RWPE1 (cell line): ENCODE data around the gene EXTL1.

ENCODE experiments used
- CTCF ChIA-PET: fragments of 350-600 bp; sonication (Branson Sonifier 250); formaldehyde crosslinking; extraction: SDS; loops from one replicate; lab custom pipeline; 2021; lab: Yijun Ruan, JAX
- POLR2A ChIA-PET: fragments of 400-600 bp; formaldehyde crosslinking; extraction: SDS; loops from one replicate; lab custom pipeline; 2020; ENCODE audit warnings: antibody characterized with exemption; ENCODE audit not compliant: low non-redundant PET; lab: Yijun Ruan, JAX
- DNase-seq: peaks from one replicate; pipeline ENCODE4 v3.0.0; 2012; ENCODE audit warnings: low spot score
- H3K27ac ChIP-seq: fragments of 450-650 bp; 2 replicates; pipeline ENCODE4 v1.5.1; 2017
- TF ChIP-seq, protein P1 (sequence below): fragments of 450-650 bp; conservative IDR thresholded peaks from 2 replicates; pipeline ENCODE4 v1.5.1; 2017; ENCODE audit warnings: low read depth, mild to moderate bottlenecking

Gene EXTL1

DNA sequence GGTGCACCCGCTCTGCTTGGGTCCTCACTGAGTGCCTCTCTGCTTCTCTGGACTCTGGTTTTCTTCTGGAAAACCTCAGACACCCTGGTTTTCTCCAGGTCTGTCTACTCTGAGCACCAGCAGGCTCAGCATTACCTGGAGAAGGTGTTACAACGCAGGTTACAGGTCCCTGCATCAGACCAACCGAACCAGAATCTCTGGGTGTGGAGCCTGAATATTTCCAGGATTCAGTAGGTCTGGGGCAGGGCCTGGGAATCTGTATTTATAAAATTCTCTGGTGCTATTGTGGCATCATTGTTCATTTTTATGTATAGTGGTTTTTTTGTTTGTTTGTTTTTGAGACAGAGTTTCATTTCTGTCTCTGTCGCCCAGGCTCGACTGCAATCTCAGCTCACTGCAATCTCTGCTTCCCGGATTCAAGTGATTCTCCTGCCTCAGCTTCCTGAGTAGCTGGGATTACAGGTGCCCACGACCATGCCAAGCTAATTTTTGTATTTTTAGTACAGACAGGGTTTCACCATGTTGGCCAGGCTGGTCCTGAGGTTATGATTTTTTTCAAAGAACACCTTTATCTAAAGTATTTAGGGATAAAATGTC, 25.8 kb downstream of the EXTL1 start:
- TF ChIP-seq, protein P1, sequence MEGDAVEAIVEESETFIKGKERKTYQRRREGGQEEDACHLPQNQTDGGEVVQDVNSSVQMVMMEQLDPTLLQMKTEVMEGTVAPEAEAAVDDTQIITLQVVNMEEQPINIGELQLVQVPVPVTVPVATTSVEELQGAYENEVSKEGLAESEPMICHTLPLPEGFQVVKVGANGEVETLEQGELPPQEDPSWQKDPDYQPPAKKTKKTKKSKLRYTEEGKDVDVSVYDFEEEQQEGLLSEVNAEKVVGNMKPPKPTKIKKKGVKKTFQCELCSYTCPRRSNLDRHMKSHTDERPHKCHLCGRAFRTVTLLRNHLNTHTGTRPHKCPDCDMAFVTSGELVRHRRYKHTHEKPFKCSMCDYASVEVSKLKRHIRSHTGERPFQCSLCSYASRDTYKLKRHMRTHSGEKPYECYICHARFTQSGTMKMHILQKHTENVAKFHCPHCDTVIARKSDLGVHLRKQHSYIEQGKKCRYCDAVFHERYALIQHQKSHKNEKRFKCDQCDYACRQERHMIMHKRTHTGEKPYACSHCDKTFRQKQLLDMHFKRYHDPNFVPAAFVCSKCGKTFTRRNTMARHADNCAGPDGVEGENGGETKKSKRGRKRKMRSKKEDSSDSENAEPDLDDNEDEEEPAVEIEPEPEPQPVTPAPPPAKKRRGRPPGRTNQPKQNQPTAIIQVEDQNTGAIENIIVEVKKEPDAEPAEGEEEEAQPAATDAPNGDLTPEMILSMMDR, result no peak
- no peak for DNase-seq
- ChIA-PET POLR2A (no interaction called here), CTCF (interaction anchor here (0.6 to 0.7 kb wide), 2 partner anchors 31 to 792 kb away, joined by 3 to 4 read pairs; no protein-coding TSS in a partner anchor)
- H3K27ac ChIP-seq, result no peak overlapping the region

DNA sequence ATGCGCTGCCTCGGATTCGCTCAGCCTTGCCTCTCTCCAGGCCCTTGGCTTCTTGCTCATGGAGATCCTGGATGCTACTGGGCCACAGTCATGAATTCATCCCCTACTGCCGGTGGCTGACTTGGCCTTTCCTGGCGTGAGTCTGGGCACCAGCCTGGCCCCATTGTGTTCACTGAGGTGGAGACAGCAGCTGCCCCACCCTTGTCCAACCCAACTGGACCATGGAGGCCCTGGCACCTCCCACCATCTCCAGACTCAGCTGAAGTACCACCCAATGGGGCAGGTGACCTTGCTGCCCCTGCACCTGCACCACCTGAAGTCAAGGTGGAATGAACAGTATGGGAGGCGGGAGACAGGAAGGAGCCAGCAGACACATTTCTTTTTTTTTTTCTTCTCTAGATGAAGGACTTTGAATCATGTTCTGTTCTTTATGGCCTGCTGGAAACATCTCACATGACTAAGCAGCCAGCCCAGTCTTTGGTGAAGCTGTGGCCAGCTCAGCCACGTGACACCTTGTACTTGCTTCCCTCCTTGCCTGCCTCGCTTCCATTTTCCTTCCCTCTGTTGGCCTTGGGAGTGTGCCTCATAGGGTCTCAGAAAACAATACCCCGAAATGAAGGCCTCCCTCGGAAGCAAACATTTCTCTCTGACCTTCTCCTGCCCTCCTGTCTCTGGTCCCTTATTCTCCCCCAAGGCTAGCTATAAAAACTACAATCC, 28.1 kb downstream of the EXTL1 start:
- POLR2A ChIA-PET, result no interaction called here
- CTCF ChIA-PET, result no interaction called here
- no peak overlapping the region for H3K27ac ChIP-seq
- no peak for DNase-seq
- TF ChIP-seq, protein P1, result no peak

DNA sequence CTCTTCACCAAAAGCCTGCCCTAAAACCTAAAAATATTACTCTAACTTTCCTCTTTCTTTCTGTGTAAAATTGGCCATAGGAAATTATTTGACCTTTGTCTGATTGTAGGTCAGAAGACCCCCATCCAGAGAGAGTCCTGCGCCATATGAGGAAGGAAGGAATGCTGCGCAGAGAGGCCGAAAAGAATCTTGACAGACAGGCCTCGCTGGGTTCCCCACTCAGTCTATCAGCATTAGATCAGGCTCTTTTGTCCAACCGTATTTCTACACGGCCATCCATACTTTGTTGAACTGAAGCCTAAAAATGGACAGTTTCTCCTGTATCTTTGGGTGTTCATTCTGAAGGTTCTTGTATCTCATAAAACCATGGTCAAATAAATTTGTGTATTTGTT, 28.7 kb downstream of the EXTL1 start:
- TF ChIP-seq, protein P1, result no peak
- no peak overlapping the region for H3K27ac ChIP-seq
- POLR2A ChIA-PET, result interaction anchor here (0.6 kb wide), 1 partner anchor 124 kb away, joined by 6 read pairs; no protein-coding TSS in a partner anchor
- CTCF ChIA-PET, result no interaction called here
- no peak for DNase-seq

DNA sequence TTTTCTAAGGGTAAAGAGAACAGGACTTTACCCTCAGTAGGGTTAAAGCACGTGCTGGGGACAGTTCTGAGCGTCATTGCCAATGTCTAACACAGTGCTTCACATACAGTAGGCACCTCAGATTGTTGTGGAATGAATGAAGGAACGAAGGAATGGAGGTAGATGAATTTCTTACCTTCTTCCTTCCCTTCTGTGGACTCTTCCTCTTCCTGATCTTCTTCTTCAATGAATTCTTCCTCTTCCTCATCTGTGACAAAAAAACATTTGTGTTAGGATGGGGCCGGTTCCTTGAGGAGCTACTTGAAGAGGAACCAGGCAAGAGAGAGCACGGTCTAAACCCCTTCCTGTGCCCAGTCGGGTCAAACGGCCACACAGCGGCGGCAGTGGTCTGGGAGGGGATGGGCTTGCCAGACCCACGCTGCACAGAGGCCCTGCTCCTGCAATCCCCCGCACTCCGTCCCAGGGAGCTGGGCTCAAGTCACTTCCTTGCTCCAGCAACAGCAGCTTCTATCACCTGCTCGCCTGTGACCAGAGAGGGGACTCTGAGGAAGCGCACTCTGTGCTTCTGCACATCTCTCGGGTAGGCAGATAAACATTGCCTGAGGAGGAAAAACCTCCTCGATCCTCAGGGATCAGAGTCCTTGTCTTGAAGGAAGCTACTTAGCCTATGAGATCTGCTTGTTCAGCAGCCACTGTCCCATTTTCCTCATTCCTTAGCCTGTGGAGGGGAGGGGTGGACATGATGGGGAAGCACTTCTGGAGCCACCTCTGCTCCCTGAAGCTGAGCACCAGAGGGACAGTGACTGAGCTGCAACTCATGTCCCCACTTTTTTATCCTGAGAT, 32.4 kb downstream of the EXTL1 start:
- TF ChIP-seq, protein P1, result no peak
- no peak for DNase-seq
- ChIA-PET POLR2A (no interaction called here), CTCF (interaction anchor here (0.8 to 1.5 kb wide), 2 partner anchors 19 to 28 kb away, joined by 3 to 6 read pairs; no protein-coding TSS in a partner anchor)
- H3K27ac ChIP-seq, result no peak overlapping the region

DNA sequence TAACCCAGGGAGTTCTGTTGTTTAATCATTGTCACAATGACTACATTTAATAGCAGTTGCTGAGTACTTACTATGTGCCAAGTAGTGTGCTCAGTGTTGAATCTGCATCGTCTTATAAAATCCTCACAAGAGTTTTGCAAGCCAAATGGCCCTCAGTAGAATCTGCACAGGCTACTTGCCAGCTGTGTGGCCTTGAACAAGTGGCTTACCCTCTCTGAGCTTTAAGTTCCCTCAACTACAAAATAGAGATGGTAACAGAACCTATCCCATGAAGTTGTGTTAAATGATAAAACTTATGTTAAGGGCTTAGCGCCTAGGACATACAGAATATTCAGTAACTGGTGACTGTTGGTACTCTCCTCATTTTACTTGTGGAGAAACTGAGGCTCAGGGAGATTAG, 33.5 kb downstream of the EXTL1 start:
- ChIA-PET CTCF (no interaction called here), POLR2A (no interaction called here)
- TF ChIP-seq, protein P1, result no peak
- DNase-seq, result no peak
- H3K27ac ChIP-seq, result no peak overlapping the region

DNA sequence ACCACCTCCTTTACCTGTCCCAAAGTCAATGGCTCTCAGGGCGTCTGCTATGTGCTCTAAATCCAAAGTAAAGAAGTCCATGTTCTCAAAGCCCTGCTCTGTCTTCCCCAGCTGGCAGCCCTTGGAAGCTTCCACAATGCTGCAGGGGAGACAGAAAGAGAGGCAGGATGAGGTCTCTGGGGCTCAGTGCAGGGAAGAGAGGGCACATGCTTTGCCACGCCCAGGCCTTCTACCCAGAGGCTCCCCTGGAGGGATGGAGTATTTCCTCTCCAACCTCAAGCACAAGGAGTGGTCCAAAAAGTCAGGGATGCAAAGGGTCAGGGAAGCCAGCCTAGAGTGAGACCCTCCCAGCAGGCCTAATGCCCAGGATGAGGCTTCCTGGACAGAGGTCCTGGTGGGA, 35.6 kb downstream of the EXTL1 start:
- H3K27ac ChIP-seq, result no peak overlapping the region
- no peak for DNase-seq
- TF ChIP-seq, protein P1, result no peak
- ChIA-PET POLR2A (no interaction called here), CTCF (no interaction called here)
